NT2/D1 (cell line): ENCODE data around the gene PDE1C.

Experiments used
- YY1 ChIP-seq: IDR thresholded peaks from 2 replicates; pipeline ENCODE4 v1.6.1; 2011; ENCODE audit not compliant: insufficient read length, insufficient read depth
- ZNF274 ChIP-seq: IDR thresholded peaks from 2 replicates; pipeline ENCODE4 v1.6.1; 2011; ENCODE audit warnings: mild to moderate bottlenecking, low read depth, low read length

DNA sequence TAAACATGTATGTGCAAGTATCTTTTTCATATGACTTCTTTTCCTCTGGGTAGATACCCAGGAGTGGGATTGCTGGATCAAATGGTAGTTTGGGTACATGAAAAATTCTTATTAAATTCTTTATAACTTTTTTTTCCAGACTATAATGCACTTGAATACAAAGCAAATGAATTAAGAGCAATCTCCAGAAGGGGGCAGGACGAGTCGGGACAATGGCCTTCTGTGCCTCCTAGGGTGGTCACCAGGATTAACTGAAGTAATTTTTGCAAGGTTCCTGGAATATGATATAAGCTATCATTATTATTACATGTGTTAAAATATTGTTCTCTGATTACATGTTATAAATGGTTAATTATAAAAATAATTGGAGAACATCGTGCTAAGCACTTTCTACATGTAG, 256.0 kb downstream of the PDE1C start:
- TF ChIP-seq YY1: no peak
- no peak for TF ChIP-seq ZNF274
